ENCODE results near the gene TRIM71.

Gene TRIM71

DNA sequence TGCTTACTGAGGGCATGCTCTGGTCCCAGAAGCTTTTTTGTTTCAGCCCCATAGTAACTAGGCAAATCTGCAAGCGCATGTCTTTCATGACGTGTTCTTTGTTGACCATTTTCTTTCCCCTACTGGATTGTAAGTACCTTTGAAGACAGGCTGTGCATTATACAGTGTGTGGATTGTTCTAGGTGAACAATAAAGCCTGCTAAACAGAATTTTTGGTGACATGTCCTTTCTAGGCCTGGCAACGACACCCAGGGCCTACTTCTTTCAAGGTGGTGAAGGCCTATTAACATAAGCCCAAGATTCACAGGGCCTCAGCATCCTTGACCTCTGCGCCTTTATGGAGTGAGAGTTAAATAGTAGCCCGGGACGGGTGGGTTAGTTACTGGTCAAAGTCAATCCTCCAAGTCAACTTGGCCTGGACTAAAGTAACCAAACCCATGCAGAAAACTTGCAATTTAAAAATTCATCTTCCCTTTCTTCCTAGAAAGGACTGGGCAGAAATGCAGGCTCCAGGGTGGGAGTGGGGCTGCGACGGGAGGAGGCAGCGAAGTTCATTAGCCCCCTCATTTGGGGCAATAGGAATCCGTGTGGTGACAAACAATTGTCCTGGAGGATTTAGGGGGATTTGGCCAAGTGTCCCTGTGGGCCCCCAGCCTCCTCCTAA lies 37.6 kb upstream of the TRIM71 start:
- ChIA-PET CTCF (interaction anchor here (0.6 to 1.9 kb wide), 8 partner anchors 9 to 1056 kb away, joined by 3 to 9 read pairs (median 4); no protein-coding TSS in a partner anchor), POLR2A (interaction anchor here (1.7 kb wide), 1 partner anchor 12 kb away, joined by 5 read pairs; no protein-coding TSS in a partner anchor)
- Histone ChIP-seq H3K27ac (ENCODE audit: extremely low read depth, low read depth, low read length) (no peak overlapping the region), H3K9me3 (ENCODE audit: control insufficient read depth, insufficient read depth, low read depth, low read length) (no peaks in the 10 kb centered on the region), H3K4me1 (ENCODE audit: control insufficient read depth, insufficient read depth, low read length) (no peaks in the 10 kb centered on the region), H3K36me3 (ENCODE audit: control insufficient read depth in 2 of 2, insufficient read depth in 1 of 2, low read length in 2 of 2) (peaks cover 0 to 13% of the 10 kb centered on the region in 2 experiments; a peak in 2 of 3 replicates), H3K4me3 (ENCODE audit: low read depth, low read length) (no peak overlapping the region)
- TF ChIP-seq GLI2 (tag by site-specific recombination; IDR thresholded peaks at IDR 0.05; ENCODE audit: borderline replicate concordance, low read depth), result no peak
- TF ChIP-seq, protein P1, sequence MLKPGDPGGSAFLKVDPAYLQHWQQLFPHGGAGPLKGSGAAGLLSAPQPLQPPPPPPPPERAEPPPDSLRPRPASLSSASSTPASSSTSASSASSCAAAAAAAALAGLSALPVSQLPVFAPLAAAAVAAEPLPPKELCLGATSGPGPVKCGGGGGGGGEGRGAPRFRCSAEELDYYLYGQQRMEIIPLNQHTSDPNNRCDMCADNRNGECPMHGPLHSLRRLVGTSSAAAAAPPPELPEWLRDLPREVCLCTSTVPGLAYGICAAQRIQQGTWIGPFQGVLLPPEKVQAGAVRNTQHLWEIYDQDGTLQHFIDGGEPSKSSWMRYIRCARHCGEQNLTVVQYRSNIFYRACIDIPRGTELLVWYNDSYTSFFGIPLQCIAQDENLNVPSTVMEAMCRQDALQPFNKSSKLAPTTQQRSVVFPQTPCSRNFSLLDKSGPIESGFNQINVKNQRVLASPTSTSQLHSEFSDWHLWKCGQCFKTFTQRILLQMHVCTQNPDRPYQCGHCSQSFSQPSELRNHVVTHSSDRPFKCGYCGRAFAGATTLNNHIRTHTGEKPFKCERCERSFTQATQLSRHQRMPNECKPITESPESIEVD (tag by site-specific recombination; IDR thresholded peaks at IDR 0.05), result no peak
- TF ChIP-seq ZNF792 (tag by site-specific recombination; IDR thresholded peaks at IDR 0.05), result no peak
- no peak for TF ChIP-seq ZNF596 (tag by site-specific recombination; IDR thresholded peaks at IDR 0.05)
- TF ChIP-seq ZSCAN30 (tag by site-specific recombination; IDR thresholded peaks at IDR 0.05), result no peak
- TF ChIP-seq ZNF354C (tag by site-specific recombination; IDR thresholded peaks at IDR 0.05; ENCODE audit: borderline replicate concordance, low read depth), result no peak
- TF ChIP-seq ZNF148 (tag by site-specific recombination; IDR thresholded peaks at IDR 0.05; ENCODE audit: borderline replicate concordance), result no peak
- no peak for TF ChIP-seq ZNF394 (tag by site-specific recombination; IDR thresholded peaks at IDR 0.05; ENCODE audit: borderline replicate concordance)
- TF ChIP-seq ZNF16 (tag by site-specific recombination; IDR thresholded peaks at IDR 0.05; ENCODE audit: low read depth), result no peak
- TF ChIP-seq ZNF132 (tag by site-specific recombination; IDR thresholded peaks at IDR 0.05; ENCODE audit: borderline replicate concordance), result no peak
- TF ChIP-seq GLI4 (tag by site-specific recombination; IDR thresholded peaks at IDR 0.05), result no peak
- no peak for TF ChIP-seq KLF1 (tag by site-specific recombination; IDR thresholded peaks at IDR 0.05)
- no peak for TF ChIP-seq WT1 (tag by site-specific recombination; IDR thresholded peaks at IDR 0.05)
- no peak for TF ChIP-seq HOXC10 (CRISPR knock-in tag; IDR thresholded peaks at IDR 0.05)
- TF ChIP-seq YY1 (tag by site-specific recombination; IDR thresholded peaks at IDR 0.05), result no peak
- no peak for TF ChIP-seq ZEB2 (tag by site-specific recombination; IDR thresholded peaks at IDR 0.05)
- no peak for TF ChIP-seq ZNF624 (tag by site-specific recombination; IDR thresholded peaks at IDR 0.05)
- TF ChIP-seq ZNF311 (tag by site-specific recombination; IDR thresholded peaks at IDR 0.05; ENCODE audit: borderline replicate concordance), result no peak
- TF ChIP-seq ZNF843 (tag by site-specific recombination; IDR thresholded peaks at IDR 0.05), result no peak

DNA sequence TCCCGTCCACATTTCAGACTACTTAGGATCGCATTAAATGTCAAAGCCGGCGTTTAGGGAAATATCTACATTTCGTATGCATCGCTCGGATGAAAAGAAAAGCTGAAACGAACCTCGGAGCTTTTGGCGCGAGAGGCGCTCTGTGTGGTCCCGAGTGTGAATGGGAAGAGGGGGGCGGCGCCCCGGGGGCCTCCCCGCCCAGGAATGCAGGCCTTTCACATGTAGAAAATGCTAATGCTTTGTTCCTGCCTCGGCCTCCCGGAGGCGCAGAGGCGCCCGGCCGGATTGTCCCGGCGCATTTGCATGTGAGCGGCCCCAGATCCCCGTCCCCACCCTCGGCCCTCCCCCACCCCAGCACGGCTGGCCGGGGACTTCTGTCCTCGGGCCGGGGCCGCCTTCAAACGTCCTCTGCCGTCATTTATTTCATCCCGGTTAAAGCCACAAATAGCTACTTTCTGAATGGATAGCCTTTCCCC lies 37.0 kb upstream of the TRIM71 start:
- peaks cover 0 to 10% of the 10 kb centered on the region in 2 experiments; a peak in 1 of 3 replicates for H3K36me3 ChIP-seq (ENCODE audit: control insufficient read depth in 2 of 2, insufficient read depth in 1 of 2, low read length in 2 of 2)
- no peaks in the 10 kb centered on the region for H3K4me1 ChIP-seq (ENCODE audit: control insufficient read depth, insufficient read depth, low read length)
- H3K4me3 ChIP-seq (ENCODE audit: low read depth, low read length), result peak overlapping the region; percentile 62
- ChIA-PET CTCF (interaction anchor here (0.6 to 1.9 kb wide), 7 partner anchors 9 to 1055 kb away, joined by 3 to 9 read pairs (median 4); no protein-coding TSS in a partner anchor), POLR2A (interaction anchor here (1.7 kb wide), 1 partner anchor 11 kb away, joined by 5 read pairs; no protein-coding TSS in a partner anchor)
- no peak overlapping the region; the same call in 1 of the 2 replicates for H3K27ac ChIP-seq (ENCODE audit: extremely low read depth, low read depth, low read length)
- H3K9me3 ChIP-seq (ENCODE audit: control insufficient read depth, insufficient read depth, low read depth, low read length), result no peaks in the 10 kb centered on the region
- TF ChIP-seq EGR2 (tag by site-specific recombination; IDR thresholded peaks at IDR 0.05; ENCODE audit: low read depth) (no peak), PATZ1 (tag by site-specific recombination; IDR thresholded peaks at IDR 0.05) (peak; percentile 64; the same call in 1 of the 2 replicates), ZBTB20 (tag by site-specific recombination; IDR thresholded peaks at IDR 0.05) (no peak), KLF8 (tag by site-specific recombination; IDR thresholded peaks at IDR 0.05) (0 out of 2 replicates have a peak, but pooled peaks have one; percentile 27), ZBTB1 (tag by site-specific recombination; IDR thresholded peaks at IDR 0.05) (no peak), GLIS2 (tag by site-specific recombination; IDR thresholded peaks at IDR 0.05) (peak; percentile 80), KLF1 (tag by site-specific recombination; IDR thresholded peaks at IDR 0.05) (peak; percentile 95), ZNF785 (tag by site-specific recombination; IDR thresholded peaks at IDR 0.05) (no peak), ZNF658 (tag by site-specific recombination; IDR thresholded peaks at IDR 0.05) (no peak), GLIS1 (tag by site-specific recombination; IDR thresholded peaks at IDR 0.05) (peak; percentile 86), ZNF175 (tag by site-specific recombination; IDR thresholded peaks at IDR 0.05) (no peak), ZNF423 (tag by site-specific recombination; IDR thresholded peaks at IDR 0.05) (no peak), ZNF621 (tag by site-specific recombination; IDR thresholded peaks at IDR 0.05) (no peak)
